Measurements from ENCODE around the gene FKBP15.
"Not testable (repeated sequence)": the region's sequence is repeated elsewhere in the genome, so short reads cannot be mapped to it uniquely, and the experiment has no call there.

FKBP15 gene

DNA sequence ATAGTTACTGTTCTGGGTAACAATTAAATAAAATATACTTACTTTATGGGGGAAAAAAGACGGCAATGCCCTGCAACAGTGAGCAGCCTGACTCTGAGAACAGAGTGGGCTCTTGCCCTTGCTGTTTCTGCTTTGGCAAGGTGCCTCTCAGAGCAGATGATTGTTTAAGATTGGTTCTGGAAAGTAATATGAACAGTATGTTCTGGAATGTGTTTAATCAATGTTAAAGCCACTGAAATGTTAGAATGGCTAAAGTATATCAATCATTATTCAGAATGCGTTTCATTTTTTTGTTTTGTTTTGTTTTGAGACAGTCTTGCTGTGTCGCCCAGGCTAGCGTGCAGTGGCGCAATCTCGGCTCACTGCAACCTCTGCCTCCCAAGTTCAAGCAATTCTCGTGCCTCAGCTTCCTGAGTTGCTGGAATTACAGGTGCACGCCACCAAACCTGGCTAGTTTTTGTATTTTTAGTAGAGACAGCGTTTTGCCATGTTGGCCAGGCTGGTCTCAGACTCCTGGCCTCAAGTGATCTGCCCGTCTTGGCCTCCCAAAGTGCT is 14.7 kb upstream of the FKBP15 start:
- DNase-seq: not testable (repeated sequence)

- no peak for DNase-seq
Observed at GRCh38 chr9:113231701-113232100, 10.6 kb upstream of the FKBP15 start.

DNA sequence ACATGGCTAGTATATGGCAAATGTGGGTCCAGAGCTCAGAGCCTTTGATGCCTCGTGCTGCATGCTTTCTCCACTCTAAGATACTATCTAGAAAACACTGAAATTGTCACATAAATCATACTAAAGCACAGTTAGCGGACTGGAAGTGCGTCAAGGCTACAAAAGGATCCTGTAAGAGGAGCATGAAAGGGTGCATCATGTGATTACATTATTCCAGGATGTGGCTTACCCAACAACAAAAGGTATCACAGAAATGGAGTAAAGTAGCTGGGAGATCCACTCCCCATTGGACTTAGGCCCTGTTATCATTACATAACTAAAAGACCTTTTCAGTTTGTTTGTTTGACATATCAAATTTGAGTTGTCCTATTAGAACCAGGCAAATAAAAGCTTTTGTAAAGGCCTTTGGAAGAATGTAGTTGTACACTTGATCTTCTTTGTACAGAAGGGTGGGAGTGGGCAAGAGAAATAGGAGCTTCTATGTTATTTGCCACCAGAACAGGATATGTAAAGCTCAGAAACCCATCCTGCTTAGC is 7.1 kb upstream of the FKBP15 start:
- DNase-seq: no peak

DNA sequence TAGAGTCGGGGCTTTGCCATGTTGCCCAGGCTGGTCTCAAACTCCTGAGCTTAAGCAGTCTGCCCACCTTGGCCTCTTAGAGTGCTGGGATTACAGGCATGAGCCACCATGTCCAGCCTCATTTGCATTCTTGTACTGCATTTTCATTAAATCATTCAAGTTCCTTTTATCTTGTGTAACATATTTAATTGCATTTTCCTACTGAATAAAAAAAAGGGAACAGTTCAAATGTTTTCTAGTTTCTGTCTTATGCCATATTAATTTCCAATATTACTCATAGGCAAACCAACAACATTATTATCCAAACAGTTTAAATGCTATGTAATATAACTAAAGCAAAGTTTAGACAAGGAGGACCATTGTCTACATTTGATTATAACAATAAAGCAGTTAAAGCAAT is 6.4 kb upstream of the FKBP15 start:
- no peak for DNase-seq

GRCh38 chr9:113223963-113224362 is 2.9 kb upstream of the FKBP15 start:
- DNase-seq: no peak

- no peak for DNase-seq
Observed at GRCh38 chr9:113222482-113222841, 1.4 kb upstream of the FKBP15 start.

- DNase-seq: no peak
Observed at GRCh38 chr9:113221800-113222481, 864 bp upstream of the FKBP15 start.

GRCh38 chr9:113220467-113221002 is 542 bp downstream of the FKBP15 start:
- DNase-seq: no peak

- no peak for DNase-seq
Observed at GRCh38 chr9:113219969-113220368, 1.1 kb downstream of the FKBP15 start.

DNA sequence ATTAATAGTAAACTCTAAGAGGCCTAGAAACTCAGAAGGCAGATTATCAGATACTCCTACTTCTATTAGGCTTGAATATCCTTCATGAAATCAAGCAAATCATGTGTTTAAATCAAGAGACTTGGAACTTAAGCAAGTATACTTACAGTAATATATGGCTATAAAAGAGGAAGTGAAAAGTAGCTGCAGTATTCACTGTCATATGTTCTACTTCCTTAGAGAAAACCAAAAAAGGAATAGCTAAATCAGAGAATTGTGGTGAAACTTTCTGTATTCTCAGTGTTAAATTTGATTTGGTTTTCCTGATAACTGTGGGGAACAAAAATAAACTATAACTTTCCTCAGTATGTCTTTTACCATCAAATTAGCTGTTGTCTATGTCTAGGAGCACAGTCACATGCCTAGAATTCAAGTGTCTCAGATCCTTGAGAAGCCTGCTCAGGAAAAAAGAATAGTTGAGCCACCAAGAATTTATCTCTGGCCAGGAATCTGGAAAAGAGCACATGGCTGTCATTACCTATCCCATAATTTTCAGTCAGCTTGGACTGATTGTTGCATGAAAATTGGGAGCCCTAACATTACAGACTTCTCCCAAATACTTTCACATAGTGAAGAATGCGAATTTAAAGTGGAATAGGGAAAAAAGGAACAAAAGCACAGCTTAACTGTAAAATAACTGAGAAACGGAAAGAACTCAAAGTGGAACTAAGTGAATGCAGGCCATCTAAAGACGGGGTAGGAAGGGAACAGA is 1.7 kb downstream of the FKBP15 start:
- DNase-seq: no peak

- DNase-seq: no peak
Observed at GRCh38 chr9:113216406-113216805, 4.7 kb downstream of the FKBP15 start.

DNA sequence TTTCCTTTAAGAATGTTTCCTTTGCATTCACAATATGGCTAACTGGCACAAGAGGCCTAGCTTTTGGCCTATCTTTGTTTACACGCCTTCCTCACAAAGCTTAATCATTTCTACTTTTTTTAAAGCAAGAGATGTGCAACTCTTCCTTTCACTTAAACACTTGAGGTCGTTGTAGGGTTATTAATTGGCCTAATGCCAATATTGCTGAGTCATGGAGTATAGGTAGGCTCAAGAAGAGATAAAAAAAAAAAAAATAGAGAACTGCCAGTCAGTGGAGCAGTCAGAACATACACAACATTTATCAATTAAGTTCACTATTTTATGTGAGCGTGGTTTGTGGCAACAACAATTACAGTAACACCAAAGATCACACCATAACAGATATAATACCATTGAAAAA is 5.9 kb downstream of the FKBP15 start:
- DNase-seq: no peak

DNA sequence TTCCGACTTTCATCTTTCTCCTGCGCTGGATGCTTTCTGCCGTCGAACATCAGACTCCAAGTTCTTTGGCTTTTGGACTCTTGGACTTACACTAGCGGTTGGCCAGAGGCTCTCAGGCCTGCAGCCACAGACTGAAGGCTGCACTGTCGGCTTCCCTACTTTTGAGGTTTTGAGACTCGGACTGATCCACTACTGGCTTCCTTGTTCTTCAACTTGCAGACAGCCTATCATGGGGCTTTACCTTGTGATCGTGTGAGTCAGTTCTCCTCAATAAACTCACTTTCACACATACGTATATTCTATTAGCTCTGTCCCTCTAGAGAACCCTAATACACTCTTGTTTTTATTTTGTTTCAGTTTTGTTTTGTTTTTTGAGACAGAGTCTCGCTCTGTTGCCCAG is 10.3 kb downstream of the FKBP15 start:
- no peak for DNase-seq

GRCh38 chr9:113205861-113206260 is 15.2 kb downstream of the FKBP15 start:
- DNase-seq: no peak

- DNase-seq: no peak
Observed at GRCh38 chr9:113205432-113205831, 15.6 kb downstream of the FKBP15 start.

GRCh38 chr9:113199683-113200329 is 21.3 kb downstream of the FKBP15 start:
- DNase-seq: no peak

GRCh38 chr9:113192455-113192854 is 28.6 kb downstream of the FKBP15 start:
- no peak for DNase-seq

DNA sequence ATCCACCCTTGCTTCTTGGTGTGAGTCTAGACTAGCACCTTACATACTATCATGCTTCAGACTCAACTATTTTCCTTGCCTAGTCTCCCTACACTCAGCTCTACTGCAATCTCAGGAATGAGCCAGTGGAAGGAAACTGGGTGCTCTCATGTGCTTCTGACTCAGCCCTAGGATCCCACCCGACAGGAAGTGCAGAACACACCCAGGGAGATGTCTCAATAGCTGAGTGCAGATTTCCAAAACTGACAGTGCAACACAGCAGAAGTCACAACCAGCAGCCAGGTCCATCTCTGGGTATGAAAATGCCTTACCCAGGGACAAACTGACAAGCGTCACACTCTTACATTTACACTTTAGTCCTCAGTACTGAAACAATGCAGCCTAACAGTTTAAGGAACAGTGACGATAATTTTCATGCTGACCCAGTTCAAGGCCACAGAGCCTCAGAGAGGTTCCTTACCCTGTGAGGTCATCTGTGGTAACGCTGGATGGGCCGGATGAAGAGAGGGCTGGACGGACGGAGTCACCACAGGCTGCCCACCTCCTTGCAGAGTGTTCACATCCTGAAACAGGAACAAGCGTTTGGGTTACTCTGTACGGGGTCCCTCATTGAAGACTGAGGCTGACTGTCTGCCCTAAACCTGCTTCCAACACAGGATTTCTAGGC is 33.0 kb downstream of the FKBP15 start:
- DNase-seq: no peak

- no peak for DNase-seq
Observed at GRCh38 chr9:113186137-113186755, 34.8 kb downstream of the FKBP15 start.

DNA sequence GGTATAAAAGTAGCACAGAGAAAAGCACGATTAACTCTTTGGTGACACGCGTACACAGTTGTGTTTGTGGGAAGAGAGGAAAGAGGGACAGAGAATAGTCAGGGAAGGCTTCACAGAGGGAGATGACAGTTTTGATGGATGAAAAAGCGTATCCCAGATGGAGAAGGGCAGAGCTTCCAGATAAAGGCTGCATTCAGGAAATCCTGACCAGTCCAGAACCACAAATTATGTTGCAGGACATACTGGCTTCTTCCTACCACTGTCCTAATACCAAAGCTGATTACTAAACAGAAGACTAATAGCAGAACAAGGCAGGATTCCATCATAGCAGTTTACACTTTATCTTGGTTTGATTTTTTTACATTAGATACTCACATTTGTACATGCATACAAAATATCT is 35.8 kb downstream of the FKBP15 start:
- no peak for DNase-seq

DNA sequence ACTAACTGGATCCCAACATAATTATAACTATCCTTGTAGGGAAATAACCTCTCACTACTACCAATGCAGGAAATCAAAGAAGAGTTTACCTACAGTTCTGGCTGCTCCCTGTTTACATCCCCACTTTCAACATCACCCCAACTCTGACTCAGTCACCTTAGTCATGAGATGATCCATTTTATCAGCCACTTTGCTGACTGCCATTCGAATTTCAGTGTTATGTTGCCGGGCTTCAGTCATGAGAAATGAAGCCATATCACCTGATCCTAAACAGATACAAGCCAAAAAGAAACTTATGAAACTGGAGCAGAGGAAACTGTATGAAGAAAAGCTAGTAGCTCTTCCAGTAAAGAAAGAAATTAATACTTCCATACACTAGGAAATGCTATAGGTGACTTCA is 36.5 kb downstream of the FKBP15 start:
- DNase-seq: no peak

GRCh38 chr9:113183956-113184488 is 37.1 kb downstream of the FKBP15 start:
- DNase-seq: no peak

Data from effector CD4-positive, alpha-beta T cell (primary cell).